GM12872 (cell line): Measurements from ENCODE around the gene DGCR8.

Source experiments
- CTCF ChIP-seq: IDR thresholded peaks from 3 replicates; pipeline ENCODE4 v1.5.1; 2011; ENCODE audit warnings: low read depth, mild to moderate bottlenecking, low read length, moderate library complexity; ENCODE audit not compliant: insufficient read depth

DGCR8 gene

GRCh38 chr22:20132686-20133246 is 52.7 kb downstream of the DGCR8 start:
- TF ChIP-seq CTCF, result no peak

- no peak for TF ChIP-seq CTCF
Measured at GRCh38 chr22:20133930-20134549, 54.0 kb downstream of the DGCR8 start.

GRCh38 chr22:20135265-20135664 is 55.2 kb downstream of the DGCR8 start:
- no peak for TF ChIP-seq CTCF

- no peak for TF ChIP-seq CTCF
Measured at GRCh38 chr22:20135806-20136602, 56.0 kb downstream of the DGCR8 start.

GRCh38 chr22:20136603-20136873 is 56.5 kb downstream of the DGCR8 start:
- TF ChIP-seq CTCF, result no peak

GRCh38 chr22:20137113-20137512 is 57.1 kb downstream of the DGCR8 start:
- TF ChIP-seq CTCF, result no peak

- TF ChIP-seq CTCF, result no peak
Measured at GRCh38 chr22:20137671-20138416, 57.8 kb downstream of the DGCR8 start.
